HG02970 (cell line): ENCODE data around the gene MCM9.

Experiments used
- ATAC-seq: cut with Tn5 transposase; IDR thresholded peaks from one replicate; pipeline ENCODE4 v1.9.1; 2021; ENCODE audit warnings: mild to moderate bottlenecking, moderate library complexity, moderate number of reproducible peaks; ENCODE audit not compliant: unreplicated experiment, low FRiP score

The MCM9 gene

DNA sequence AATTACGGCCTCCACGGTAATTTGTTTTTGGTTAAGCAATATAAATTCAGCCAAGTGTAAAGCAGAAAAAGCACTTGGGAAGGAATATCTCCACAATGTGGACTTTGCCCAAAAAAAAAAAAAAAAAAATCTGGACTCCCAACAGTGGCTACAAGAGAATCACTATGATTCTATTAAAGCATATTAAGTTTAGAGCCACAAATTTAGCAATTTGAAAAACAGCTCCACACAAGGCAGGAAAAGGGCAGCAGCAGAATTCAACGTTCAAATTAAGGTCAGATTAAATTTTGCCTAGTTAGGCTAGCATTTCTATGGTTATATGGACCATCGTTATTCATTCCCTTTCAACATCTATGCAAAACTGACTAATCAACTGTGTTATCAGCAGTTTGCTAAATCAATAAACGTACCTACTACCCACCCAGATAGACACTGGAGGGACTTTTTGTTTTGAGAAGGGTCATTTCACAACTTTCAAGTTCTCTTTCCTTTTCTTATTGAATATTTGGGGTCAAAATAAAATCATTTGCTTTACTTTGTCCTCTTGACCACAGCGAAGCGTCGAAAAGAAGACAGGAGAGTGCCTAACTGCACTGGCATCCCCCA lies 1.0 kb downstream of the MCM9 start:
- ATAC-seq = no peak

DNA sequence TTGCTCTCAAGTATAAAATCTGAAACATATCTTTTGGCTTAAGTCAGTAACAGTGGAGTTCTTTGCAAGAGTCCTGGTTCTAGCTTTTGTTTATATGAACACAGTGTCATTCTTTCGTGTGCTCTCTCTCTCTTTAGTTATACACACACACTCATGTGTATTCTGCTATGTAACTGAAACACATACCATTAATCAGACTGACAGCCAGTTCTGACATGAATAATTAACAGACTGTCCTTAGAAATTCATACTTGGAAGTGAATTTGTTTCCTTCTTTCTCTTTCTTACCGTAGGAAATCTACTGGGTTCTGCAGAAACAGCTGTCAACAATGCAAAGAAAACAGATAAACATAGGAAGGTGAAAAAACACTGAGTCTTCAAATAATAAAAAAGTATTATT lies 2.5 kb downstream of the MCM9 start:
- no peak for ATAC-seq

GRCh38 chr6:118931436-118931835 lies 3.5 kb downstream of the MCM9 start:
- ATAC-seq = no peak

DNA sequence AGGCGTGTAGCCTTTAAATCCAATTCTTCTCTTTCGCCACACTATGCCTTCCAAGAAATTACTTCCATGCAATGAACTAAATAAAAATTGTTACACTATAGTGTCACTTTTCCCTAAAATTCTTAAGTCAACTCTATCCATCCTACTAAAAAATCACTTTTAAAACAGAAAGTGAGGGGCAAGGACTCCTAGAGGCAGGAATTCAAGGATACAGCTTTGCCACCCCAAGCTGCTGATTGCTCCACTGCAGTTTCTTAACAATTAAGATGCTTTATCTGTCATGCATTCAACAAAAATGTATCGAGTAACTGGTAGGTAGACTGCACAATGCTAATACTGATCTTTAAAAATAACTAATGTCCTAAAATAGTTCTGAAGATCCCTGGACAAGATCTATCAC lies 4.3 kb downstream of the MCM9 start:
- ATAC-seq = no peak

DNA sequence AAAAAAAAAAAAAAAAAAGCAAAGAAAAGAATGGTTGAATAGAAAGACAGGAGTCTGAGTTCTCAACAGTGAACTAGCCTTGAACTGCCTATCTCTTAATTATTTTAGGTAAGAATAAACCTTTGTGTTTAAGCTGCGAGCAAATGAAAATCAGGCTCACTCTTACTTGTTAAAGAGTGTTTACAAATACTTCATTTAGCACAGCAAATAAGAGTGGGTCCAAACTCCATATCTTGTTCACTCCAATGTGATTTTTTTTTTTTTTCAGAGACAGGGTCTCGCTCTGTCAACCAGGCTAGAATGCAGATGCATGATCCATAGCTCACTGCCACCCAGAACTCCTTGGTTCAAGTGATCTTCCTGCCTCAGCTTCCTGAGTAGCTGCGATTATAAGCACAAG lies 11.9 kb downstream of the MCM9 start:
- ATAC-seq = no peak

DNA sequence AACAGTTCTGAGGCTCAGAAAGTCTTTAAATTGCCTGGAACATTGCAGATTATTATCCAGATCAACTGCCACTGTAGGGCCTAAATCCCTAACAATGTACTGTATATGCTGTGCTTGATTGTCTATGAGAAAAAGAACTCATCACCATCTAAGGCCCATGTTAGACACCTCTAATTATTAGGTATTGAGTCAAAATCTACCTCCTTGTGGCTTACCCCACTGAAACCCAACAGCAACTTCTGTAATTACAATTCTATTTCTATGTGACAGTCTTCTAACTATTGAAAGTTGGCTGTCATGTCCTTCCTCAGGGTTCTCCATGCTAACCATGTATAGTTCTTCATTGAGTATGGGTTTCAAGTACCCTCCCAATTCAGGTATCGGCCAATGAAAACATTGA lies 13.9 kb downstream of the MCM9 start:
- no peak for ATAC-seq

GRCh38 chr6:118918329-118918725 lies 16.6 kb downstream of the MCM9 start:
- ATAC-seq = no peak

GRCh38 chr6:118917546-118918328 lies 17.2 kb downstream of the MCM9 start:
- ATAC-seq = no peak

DNA sequence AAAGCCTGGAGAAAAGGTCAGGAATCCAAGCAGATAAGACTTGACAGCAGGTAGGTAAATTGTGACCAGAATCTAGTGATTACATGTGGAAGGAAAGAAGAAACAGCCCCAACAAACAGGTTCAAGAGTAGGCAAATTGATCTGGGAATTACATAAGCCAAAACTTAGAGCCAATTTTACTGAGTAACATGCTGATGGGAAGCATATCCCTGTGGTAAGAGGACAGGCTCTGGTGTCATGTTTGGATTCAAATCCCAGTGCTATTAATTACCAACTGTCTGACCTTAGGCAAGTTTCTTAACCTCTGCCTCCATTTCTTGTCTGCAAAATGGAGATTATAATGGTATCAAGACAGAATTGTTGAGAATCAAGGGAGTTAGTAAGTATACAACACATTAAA lies 20.4 kb downstream of the MCM9 start:
- no peak for ATAC-seq

DNA sequence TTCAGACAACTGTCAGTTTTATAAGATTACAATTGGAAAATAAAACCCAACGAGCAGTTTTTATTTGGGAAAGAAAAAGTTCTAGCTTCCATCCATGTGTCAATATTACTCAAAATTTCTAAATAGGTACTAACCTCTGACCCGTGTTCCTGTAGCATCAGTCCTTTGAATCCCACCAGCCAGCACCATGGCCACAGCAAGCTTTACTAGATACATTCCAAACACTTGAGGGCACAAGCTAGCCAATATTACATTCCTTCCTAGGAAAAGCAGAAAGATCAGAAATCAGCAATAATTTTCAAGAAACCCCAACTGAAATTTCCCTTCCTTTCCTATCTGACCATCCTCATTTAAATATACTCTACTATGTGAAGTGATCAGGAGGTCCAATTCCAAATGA lies 21.8 kb downstream of the MCM9 start:
- ATAC-seq = no peak

- no peak for ATAC-seq
These were observed 22.3 kb downstream of the MCM9 start for GRCh38 chr6:118912646-118913045.

GRCh38 chr6:118908441-118908840 lies 26.5 kb downstream of the MCM9 start:
- no peak for ATAC-seq

DNA sequence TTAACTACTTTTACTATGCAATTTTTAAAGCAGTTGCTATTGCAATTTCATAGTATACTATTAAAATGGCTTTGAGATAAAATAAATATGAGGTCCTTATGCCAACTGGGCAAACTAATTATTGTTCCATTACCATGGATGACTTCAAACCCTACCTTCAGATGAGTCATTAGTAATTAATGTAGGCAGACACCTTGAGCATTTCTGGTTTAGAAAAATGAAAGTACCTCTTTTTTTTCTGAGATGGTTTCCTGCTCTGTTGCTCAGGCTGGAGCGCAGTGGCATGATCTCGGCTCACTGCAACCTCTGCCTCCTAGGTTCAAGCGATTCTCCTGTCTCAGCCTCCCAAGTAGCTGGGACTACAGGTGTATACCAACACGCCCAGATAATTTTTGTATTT lies 29.1 kb downstream of the MCM9 start:
- no peak for ATAC-seq

- no peak for ATAC-seq
These were observed 29.9 kb downstream of the MCM9 start for GRCh38 chr6:118905084-118905483.

GRCh38 chr6:118903691-118904090 lies 31.3 kb downstream of the MCM9 start:
- no peak for ATAC-seq

DNA sequence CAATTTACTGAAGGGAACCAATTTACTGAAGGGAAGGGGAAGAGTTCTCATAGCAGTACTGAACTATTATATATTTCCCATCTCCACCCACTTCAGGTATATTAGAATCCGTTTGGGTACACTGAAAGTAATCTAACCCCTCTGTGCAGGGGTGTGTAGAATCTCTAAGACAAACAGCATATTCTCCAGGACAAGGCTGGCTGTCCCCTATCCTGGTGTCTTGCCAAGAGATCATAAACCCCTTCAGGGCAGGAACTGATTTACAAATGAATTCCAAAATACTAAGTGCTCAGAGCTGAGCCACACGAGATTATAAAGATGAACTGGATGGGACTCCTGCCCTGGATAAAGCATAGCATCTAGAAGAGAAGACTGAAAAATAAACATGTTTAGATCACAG lies 31.8 kb downstream of the MCM9 start:
- no peak for ATAC-seq

- no peak for ATAC-seq
These were observed 32.2 kb downstream of the MCM9 start for GRCh38 chr6:118902726-118903125.

DNA sequence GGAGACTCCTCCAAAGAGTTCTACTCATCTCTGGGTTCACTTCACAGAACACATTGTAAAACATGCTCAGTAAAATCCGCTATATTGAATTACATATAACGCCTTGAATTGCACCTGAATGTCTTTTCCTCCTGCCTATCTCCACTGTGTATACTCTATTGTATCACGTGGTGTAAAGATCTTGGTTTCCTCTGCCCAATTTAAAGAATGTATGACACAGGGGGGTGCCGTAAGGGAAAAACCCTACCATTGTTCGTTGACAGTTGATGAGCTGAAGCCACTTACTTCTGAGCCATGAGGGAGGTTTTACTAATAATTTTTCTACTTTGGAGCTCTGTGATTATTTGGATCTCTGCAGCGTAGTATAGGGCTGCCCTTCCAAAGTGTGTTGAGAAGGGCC lies 35.0 kb downstream of the MCM9 start:
- ATAC-seq = no peak

GRCh38 chr6:118897386-118897785 lies 37.6 kb downstream of the MCM9 start:
- ATAC-seq = no peak

- no peak for ATAC-seq
These were observed 38.4 kb downstream of the MCM9 start for GRCh38 chr6:118896339-118897136.

DNA sequence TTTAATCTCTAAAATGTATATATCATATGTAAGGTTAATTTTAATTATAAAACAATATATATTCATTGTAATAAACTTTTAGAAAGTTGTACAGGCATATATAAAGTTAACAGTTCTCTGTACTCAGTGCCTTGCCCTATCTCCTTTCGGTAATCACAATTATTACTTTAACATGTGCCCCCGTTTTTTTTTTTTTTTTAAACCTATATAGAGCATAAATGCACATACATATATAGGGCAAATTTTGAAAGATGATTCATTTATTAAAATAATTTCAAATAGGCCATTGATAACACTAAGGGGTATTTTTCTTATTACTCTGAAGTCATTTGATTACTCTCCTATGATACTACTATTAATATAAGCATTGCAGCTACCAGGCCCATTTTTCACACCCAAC lies 39.1 kb downstream of the MCM9 start:
- no peak for ATAC-seq

- no peak for ATAC-seq
These were observed 39.7 kb downstream of the MCM9 start for GRCh38 chr6:118895261-118895560.
